SK-N-MC (cell line): ENCODE results near the gene DENND2A.

Experiments used
- EZH2 ChIP-seq: fragments of 200-600 bp; sonication (generic); IDR thresholded peaks from one replicate; pipeline ENCODE4 v1.6.1; 2017; ENCODE audit warnings: antibody characterized with exemption
- FOXP2 ChIP-seq: optimal IDR thresholded peaks from 2 replicates; pipeline ENCODE3; 2011; ENCODE audit warnings: mild to moderate bottlenecking, moderate library complexity; ENCODE audit not compliant: insufficient read depth; ENCODE audit errors: extremely low read length, control extremely low read depth
- POLR2AphosphoS5 ChIP-seq: IDR thresholded peaks from 2 replicates; pipeline ENCODE4 v1.6.1; 2012; ENCODE audit warnings: mild to moderate bottlenecking, low read depth, low read length, borderline replicate concordance

GRCh38 chr7:140526787-140527664 is 113.6 kb downstream of the DENND2A start:
- TF ChIP-seq POLR2AphosphoS5: no peak
- TF ChIP-seq EZH2: no peak
- no peak for TF ChIP-seq FOXP2
